Thyroid gland (tissue), 4 donors: Measurements from ENCODE around the gene BUD13.

Experiments
- POLR2A ChIP-seq, 2 donors: fragments of 450-650 bp; IDR thresholded peaks; one replicate each; pipeline ENCODE4 v1.6.1; 2017; ENCODE audit warnings: antibody characterized with exemption in 2 of 2, mild to moderate bottlenecking in 2 of 2, moderate library complexity in 1 of 2
- TF ChIP-seq, protein P1 (sequence below), 6 experiments: fragments of 200-600 bp in 3 of 6; fragments of 450-650 bp in 3 of 6; sonication (generic) in 3 of 6; IDR thresholded peaks; one replicate each; pipeline ENCODE4 v1.5.1; 2016 to 2019; ENCODE audit warnings: antibody characterized with exemption in 6 of 6, mild to moderate bottlenecking in 2 of 6, inconsistent platforms in 1 of 6, moderate library complexity in 1 of 6

DNA sequence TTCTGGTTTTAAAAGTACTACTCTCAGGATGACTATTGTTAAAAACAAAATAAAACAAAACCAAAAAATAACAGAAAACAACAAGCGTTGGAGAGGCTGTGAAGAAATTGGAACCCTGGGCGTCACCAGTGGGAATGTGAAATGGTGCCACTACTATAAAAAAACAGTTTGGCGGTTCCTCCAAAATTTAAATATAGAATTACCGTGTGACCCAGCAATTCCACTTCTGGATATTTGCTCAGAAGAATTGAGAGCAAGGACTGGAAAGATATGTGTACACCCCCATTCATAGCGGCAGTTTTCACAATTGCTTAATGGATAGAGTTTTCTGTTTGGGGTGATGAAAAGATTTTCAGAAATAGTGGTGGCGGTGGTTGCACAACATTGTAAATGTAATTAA, 41.7 kb upstream of the BUD13 start:
- TF ChIP-seq, protein P1, sequence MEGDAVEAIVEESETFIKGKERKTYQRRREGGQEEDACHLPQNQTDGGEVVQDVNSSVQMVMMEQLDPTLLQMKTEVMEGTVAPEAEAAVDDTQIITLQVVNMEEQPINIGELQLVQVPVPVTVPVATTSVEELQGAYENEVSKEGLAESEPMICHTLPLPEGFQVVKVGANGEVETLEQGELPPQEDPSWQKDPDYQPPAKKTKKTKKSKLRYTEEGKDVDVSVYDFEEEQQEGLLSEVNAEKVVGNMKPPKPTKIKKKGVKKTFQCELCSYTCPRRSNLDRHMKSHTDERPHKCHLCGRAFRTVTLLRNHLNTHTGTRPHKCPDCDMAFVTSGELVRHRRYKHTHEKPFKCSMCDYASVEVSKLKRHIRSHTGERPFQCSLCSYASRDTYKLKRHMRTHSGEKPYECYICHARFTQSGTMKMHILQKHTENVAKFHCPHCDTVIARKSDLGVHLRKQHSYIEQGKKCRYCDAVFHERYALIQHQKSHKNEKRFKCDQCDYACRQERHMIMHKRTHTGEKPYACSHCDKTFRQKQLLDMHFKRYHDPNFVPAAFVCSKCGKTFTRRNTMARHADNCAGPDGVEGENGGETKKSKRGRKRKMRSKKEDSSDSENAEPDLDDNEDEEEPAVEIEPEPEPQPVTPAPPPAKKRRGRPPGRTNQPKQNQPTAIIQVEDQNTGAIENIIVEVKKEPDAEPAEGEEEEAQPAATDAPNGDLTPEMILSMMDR (IDR thresholded peaks at IDR 0.05) = no peak
- no peak for TF ChIP-seq POLR2A (IDR thresholded peaks at IDR 0.05)
